AG04449 (cell line): ENCODE results near the gene TMTC1.

ENCODE experiments used
- CTCF ChIA-PET: fragments of 350-600 bp; formaldehyde crosslinking; extraction: SDS; loops from one replicate; lab custom pipeline; 2021; ENCODE audit warnings: antibody characterized with exemption; lab: Yijun Ruan, JAX
- POLR2A ChIA-PET: fragments of 400-600, 350-600 bp; formaldehyde crosslinking; extraction: SDS; loops from one replicate; lab custom pipeline; 2020; ENCODE audit warnings: antibody characterized with exemption, inconsistent platforms; lab: Yijun Ruan, JAX
- DNase-seq: peaks from one replicate; pipeline ENCODE4 v3.0.0-alpha.2; 2010; ENCODE audit warnings: low read depth, low spot score
- H3K4me3 ChIP-seq: 2 replicates; pipeline ENCODE4 v1.5.1; 2011; ENCODE audit warnings: low read depth, mild to moderate bottlenecking, control low read depth, low read length
- TF ChIP-seq, protein P1 (sequence below): IDR thresholded peaks from one replicate; pipeline ENCODE4 v1.5.1; 2011; ENCODE audit warnings: mild to moderate bottlenecking, moderate library complexity, low read length, control low read depth, inconsistent platforms; ENCODE audit not compliant: insufficient read depth; ENCODE audit errors: missing control alignments

Gene TMTC1

DNA sequence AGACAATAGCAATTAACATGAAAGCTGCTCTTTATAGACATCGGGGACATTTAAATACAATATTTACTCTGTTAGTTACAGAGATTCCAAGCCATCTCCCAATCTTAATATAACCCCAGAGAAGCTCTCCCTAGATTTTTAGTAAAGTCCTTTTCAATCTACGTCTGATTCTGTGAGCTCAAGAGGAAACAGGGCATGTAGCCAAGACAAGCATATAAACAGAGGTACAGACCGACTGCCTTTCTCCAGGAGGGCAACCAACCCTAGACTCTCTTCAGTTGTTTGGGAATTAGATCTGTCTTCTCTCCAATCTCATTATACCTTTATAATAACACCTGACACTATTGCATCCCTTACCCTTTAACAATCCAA is 57.4 kb downstream of the TMTC1 start:
- POLR2A ChIA-PET, result no interaction called here
- TF ChIP-seq, protein P1, sequence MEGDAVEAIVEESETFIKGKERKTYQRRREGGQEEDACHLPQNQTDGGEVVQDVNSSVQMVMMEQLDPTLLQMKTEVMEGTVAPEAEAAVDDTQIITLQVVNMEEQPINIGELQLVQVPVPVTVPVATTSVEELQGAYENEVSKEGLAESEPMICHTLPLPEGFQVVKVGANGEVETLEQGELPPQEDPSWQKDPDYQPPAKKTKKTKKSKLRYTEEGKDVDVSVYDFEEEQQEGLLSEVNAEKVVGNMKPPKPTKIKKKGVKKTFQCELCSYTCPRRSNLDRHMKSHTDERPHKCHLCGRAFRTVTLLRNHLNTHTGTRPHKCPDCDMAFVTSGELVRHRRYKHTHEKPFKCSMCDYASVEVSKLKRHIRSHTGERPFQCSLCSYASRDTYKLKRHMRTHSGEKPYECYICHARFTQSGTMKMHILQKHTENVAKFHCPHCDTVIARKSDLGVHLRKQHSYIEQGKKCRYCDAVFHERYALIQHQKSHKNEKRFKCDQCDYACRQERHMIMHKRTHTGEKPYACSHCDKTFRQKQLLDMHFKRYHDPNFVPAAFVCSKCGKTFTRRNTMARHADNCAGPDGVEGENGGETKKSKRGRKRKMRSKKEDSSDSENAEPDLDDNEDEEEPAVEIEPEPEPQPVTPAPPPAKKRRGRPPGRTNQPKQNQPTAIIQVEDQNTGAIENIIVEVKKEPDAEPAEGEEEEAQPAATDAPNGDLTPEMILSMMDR, result no peak
- DNase-seq, result no peak
- CTCF ChIA-PET, result no interaction called here
- no peak overlapping the region for H3K4me3 ChIP-seq

- no peak for DNase-seq
- POLR2A ChIA-PET, result no interaction called here
Observed at GRCh38 chr12:29725587-29726320, 58.0 kb downstream of the TMTC1 start.

DNA sequence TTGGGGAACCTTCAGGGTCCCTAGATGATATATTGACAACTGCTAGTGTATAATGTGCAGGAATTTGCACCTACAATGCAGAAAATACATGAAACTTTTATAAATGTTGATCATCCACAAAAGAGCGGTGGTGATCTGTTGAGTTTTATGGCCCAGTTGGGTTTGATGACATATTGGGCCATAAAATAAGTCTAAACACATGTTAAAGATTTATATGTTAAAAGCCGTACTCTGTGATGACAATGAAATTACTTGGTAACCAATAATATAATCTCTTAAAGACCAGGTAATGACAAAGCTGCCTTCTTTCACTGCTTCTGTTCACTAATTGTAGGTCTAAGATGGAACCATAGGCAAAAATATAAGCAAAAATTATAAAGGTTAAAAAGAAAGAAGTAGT is 61.6 kb downstream of the TMTC1 start:
- TF ChIP-seq, protein P1, result no peak
- DNase-seq, result no peak
- POLR2A ChIA-PET, result no interaction called here
- no peak overlapping the region for H3K4me3 ChIP-seq
- CTCF ChIA-PET, result no interaction called here

More at GRCh38 chr12:29725587-29726320, 58.0 kb downstream of the TMTC1 start:
- H3K4me3 ChIP-seq, result no peak overlapping the region
- CTCF ChIA-PET, result no interaction called here
- TF ChIP-seq, protein P1, result no peak

- TF ChIP-seq, protein P1, result no peak
- DNase-seq, result no peak
- POLR2A ChIA-PET, result no interaction called here
- H3K4me3 ChIP-seq, result no peak overlapping the region
- CTCF ChIA-PET, result no interaction called here
Observed at GRCh38 chr12:29719381-29719780, 64.4 kb downstream of the TMTC1 start.

GRCh38 chr12:29717540-29718100 is 66.1 kb downstream of the TMTC1 start:
- no peak overlapping the region for H3K4me3 ChIP-seq
- CTCF ChIA-PET, result no interaction called here
- TF ChIP-seq, protein P1, result no peak
- POLR2A ChIA-PET, result no interaction called here
- DNase-seq, result no peak

- no peak for DNase-seq
- no peak overlapping the region for H3K4me3 ChIP-seq
- TF ChIP-seq, protein P1, result no peak
- ChIA-PET POLR2A (no interaction called here), CTCF (no interaction called here)
Observed at GRCh38 chr12:29714966-29715365, 68.8 kb downstream of the TMTC1 start.
